Lower leg skin (tissue), 4 donors: ENCODE data around the gene BZW1. TPM values are rescaled to one million over a fixed set of nuclear protein-coding genes. Genes with fewer than 3 reads are reported as not detected.

ENCODE experiments used
- DNase-seq, 2 donors: peaks; one replicate each; pipeline ENCODE4 v3.0.0-alpha.2; 2019; ENCODE audit warnings: low spot score in 2 of 2
- H3K4me3 ChIP-seq: fragments of 200-600 bp; sonication (generic); 2 replicates; pipeline ENCODE4 v1.5.1; 2017; ENCODE audit warnings: mild to moderate bottlenecking, low read depth; ENCODE audit not compliant: poor library complexity, severe bottlenecking
- POLR2A ChIP-seq, 2 donors: fragments of 450-650 bp; IDR thresholded peaks; one replicate each; pipeline ENCODE4 v1.6.1; 2016 to 2017; ENCODE audit warnings: antibody characterized with exemption in 2 of 2, mild to moderate bottlenecking in 1 of 2, moderate library complexity in 1 of 2
- WGBS, 2 donors: methylation state at CpG; one replicate each; pipeline ENCODE4 v1.1.5; 2018; 5-methylcytosine and 5-hydroxymethylcytosine counted together
- intact Hi-C: fragments of 100-400 bp; cut with DNase I; formaldehyde crosslinking; loops from one replicate; pipeline ENCODE4 v1.15.0; 2023; ENCODE audit warnings: low total_unique reads
- total RNA-seq, 4 donors: library from RNA; depleted of rRNA; stranded (reverse); fragments of >200 nt; gene quantifications; one replicate each; pipeline ENCODE4 v1.1.0, GENCODE V29; 2016
- TF ChIP-seq, protein P1 (sequence below), 3 donors: fragments of 450-650 bp; IDR thresholded peaks; one replicate each; pipeline ENCODE4 v1.5.1; 2016; ENCODE audit warnings: antibody characterized with exemption in 3 of 3, mild to moderate bottlenecking in 3 of 3, moderate library complexity in 2 of 3

BZW1 gene
- total RNA-seq, 4 donors from 2014 or later: 57.6 to 156 (median 148) TPM

DNA sequence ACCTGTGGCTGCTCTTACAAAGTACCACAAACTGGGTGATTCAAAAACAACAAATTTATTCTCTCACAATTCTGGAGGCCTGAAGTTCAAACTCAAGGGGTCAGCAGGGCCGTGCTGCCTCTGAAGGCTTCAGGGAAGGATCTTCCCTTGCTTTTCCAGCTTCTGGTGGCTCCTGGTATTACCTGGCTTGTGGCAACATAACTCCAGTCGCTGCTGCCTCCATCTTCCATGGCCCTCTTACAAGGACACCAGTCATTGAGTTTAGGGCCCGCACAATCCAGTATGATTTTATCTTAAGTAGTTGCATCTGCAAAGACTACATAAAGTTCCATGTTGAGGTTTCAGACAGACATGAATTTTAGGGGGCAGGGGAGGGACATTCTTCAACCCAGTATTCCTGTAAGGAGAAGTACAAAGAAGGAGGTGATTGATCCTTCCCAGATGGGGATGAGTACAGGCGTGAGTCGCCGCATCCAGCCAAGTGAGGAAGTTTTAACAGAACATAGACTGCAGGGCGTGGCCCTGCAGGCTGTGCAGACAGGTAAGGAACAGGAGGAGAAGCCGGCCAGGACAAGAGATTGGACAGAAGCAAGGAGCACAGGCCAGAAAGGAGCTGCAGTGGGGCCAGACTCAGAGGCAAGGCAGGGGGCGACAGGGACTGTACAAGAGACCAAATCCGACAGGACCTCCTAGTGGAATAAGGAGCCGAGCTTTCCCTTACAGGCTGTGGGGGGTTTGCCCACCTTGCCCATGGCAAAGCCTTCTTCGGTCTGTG is 44.4 kb upstream of the BZW1 start:
- no peak for DNase-seq
- intact Hi-C loops: no loop called here
- 65 to 70% methylated on average over 12 of the region's 12 CpGs for WGBS, 2 donors
- no peak for TF ChIP-seq POLR2A (IDR thresholded peaks at IDR 0.05)
- TF ChIP-seq, protein P1, sequence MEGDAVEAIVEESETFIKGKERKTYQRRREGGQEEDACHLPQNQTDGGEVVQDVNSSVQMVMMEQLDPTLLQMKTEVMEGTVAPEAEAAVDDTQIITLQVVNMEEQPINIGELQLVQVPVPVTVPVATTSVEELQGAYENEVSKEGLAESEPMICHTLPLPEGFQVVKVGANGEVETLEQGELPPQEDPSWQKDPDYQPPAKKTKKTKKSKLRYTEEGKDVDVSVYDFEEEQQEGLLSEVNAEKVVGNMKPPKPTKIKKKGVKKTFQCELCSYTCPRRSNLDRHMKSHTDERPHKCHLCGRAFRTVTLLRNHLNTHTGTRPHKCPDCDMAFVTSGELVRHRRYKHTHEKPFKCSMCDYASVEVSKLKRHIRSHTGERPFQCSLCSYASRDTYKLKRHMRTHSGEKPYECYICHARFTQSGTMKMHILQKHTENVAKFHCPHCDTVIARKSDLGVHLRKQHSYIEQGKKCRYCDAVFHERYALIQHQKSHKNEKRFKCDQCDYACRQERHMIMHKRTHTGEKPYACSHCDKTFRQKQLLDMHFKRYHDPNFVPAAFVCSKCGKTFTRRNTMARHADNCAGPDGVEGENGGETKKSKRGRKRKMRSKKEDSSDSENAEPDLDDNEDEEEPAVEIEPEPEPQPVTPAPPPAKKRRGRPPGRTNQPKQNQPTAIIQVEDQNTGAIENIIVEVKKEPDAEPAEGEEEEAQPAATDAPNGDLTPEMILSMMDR (IDR thresholded peaks at IDR 0.05): no peak
- H3K4me3 ChIP-seq: no peak overlapping the region

- intact Hi-C loops: no loop called here
- no peak overlapping the region for H3K4me3 ChIP-seq
- no peak for DNase-seq
- TF ChIP-seq, protein P1 (IDR thresholded peaks at IDR 0.05): no peak
- no peak for TF ChIP-seq POLR2A (IDR thresholded peaks at IDR 0.05)
- WGBS, 2 donors: 70 to 87% methylated on average over 6 of the region's 6 CpGs
These were observed 40.9 kb upstream of the BZW1 start for GRCh38 chr2:200770847-200771246.

DNA sequence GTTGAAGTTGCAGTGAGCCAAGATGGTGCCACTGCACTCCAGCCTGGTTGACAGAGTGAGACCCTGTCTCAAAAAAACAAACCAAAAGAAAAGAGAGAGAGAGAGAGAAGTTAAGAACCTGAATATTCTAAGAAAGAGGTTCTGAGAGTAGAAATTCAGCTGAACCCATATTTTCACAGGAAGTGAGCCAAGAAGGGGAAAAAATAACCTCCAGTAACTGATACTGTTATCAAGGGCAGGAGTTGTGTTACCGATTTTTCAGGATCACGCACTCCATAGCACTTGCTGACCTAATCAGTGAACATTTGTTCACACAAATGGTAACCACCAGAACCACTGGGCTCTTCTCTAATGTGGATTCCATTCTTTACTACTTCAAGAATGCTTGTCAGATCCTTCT is 39.1 kb upstream of the BZW1 start:
- intact Hi-C loops: no loop called here
- 87 to 93% methylated on average over 2 of the region's 2 CpGs for WGBS, 2 donors

DNA sequence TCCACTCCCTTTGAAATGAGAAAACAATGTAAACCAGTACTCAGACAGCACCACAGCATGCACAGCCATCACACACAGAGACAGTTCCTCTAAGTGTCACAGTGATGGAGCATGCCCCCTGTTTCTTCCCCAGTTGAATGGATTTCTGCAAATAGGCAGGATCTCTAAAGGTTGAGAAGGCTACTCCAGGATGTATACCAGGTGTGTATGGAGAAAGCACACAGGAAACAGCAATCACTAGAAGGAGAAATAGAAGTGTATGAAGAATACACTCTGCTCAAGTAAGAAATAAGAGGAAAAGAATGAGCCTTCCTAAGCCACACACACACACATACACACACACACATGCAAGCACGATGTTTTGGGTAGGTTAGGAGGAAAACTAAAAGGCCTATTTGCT is 38.6 kb upstream of the BZW1 start:
- TF ChIP-seq, protein P1 (IDR thresholded peaks at IDR 0.05): no peak
- no peak for TF ChIP-seq POLR2A (IDR thresholded peaks at IDR 0.05)
- H3K4me3 ChIP-seq: no peak overlapping the region
- 91 to 100% methylated on average over 1 of the region's 1 CpG for WGBS, 2 donors
- no peak for DNase-seq
- intact Hi-C loops: no loop called here

More for the DNA sequence above, 39.1 kb upstream of the BZW1 start:
- H3K4me3 ChIP-seq: no peak overlapping the region
- DNase-seq: no peak
- no peak for TF ChIP-seq POLR2A (IDR thresholded peaks at IDR 0.05)
- TF ChIP-seq, protein P1 (IDR thresholded peaks at IDR 0.05): no peak

- no peak for TF ChIP-seq POLR2A (IDR thresholded peaks at IDR 0.05)
- H3K4me3 ChIP-seq: no peak overlapping the region
- no peak for DNase-seq
- intact Hi-C loops: no loop called here
- 94 to 100% methylated on average over 1 of the region's 1 CpG for WGBS, 2 donors
These were observed 36.8 kb upstream of the BZW1 start for GRCh38 chr2:200774920-200775319.

GRCh38 chr2:200777275-200777674 is 34.4 kb upstream of the BZW1 start:
- no peak overlapping the region for H3K4me3 ChIP-seq
- TF ChIP-seq, protein P1 (IDR thresholded peaks at IDR 0.05): no peak
- intact Hi-C loops: no loop called here
- no peak for DNase-seq
